ENCODE measurements around the gene ARAP3. TPM values are rescaled to one million over a fixed set of nuclear protein-coding genes. Genes with fewer than 3 reads are reported as not detected.

The ARAP3 gene
- total RNA-seq, 1 donor from 2014 or later = 42.4 TPM

- no peak for TF ChIP-seq CTCF (IDR thresholded peaks at IDR 0.05)
- Histone ChIP-seq H3K9me3 (no peaks in the 10 kb centered on the region), H3K27me3 (no peaks in the 10 kb centered on the region), H3K36me3 (no peaks in the 10 kb centered on the region), H3K27ac (no peak overlapping the region), H3K4me3 (peak overlapping the region; percentile 70), H3K4me1 (peaks cover 20% of the 10 kb centered on the region)
- intact Hi-C loops (cut with DNase I) = no loop called here
- ATAC-seq (no peak), DNase-seq (no peak)
Observed at GRCh38 chr5:141635646-141636045, 46.4 kb downstream of the ARAP3 start.

- Histone ChIP-seq H3K4me1 (peaks cover 20% of the 10 kb centered on the region), H3K9me3 (no peaks in the 10 kb centered on the region), H3K27me3 (no peaks in the 10 kb centered on the region), H3K27ac (no peak overlapping the region), H3K36me3 (peaks cover 8% of the 10 kb centered on the region), H3K4me3 (no peak overlapping the region)
- no peak for TF ChIP-seq CTCF (IDR thresholded peaks at IDR 0.05)
- no peak for ATAC-seq
- intact Hi-C loops (cut with DNase I) = no loop called here
- DNase-seq = no peak
Observed at GRCh38 chr5:141634720-141635119, 47.3 kb downstream of the ARAP3 start.

GRCh38 chr5:141633871-141634561 is 48.0 kb downstream of the ARAP3 start:
- DNase-seq (no peak), ATAC-seq (no peak)
- Histone ChIP-seq H3K9me3 (no peaks in the 10 kb centered on the region), H3K4me1 (peaks cover 20% of the 10 kb centered on the region), H3K27ac (no peak overlapping the region), H3K36me3 (peaks cover 15% of the 10 kb centered on the region), H3K27me3 (no peaks in the 10 kb centered on the region), H3K4me3 (no peak overlapping the region)
- intact Hi-C loops (cut with DNase I) = no loop called here
- TF ChIP-seq CTCF (IDR thresholded peaks at IDR 0.05) = no peak

GRCh38 chr5:141632650-141633049 is 49.4 kb downstream of the ARAP3 start:
- ATAC-seq (no peak), DNase-seq (no peak)
- no peaks in the 10 kb centered on the region for H3K9me3 ChIP-seq
- peaks cover 16% of the 10 kb centered on the region for H3K4me1 ChIP-seq
- intact Hi-C loops (cut with DNase I) = no loop called here
- H3K36me3 ChIP-seq = peaks cover 29% of the 10 kb centered on the region
- H3K27ac ChIP-seq = no peak overlapping the region
- H3K27me3 ChIP-seq = no peaks in the 10 kb centered on the region
- no peak for TF ChIP-seq CTCF (IDR thresholded peaks at IDR 0.05)
- no peak overlapping the region for H3K4me3 ChIP-seq

GRCh38 chr5:141630570-141631140 is 51.4 kb downstream of the ARAP3 start:
- H3K4me3 ChIP-seq = no peak overlapping the region
- intact Hi-C loops (cut with DNase I) = no loop called here
- DNase-seq (peak; percentile 18), ATAC-seq (no peak)
- H3K27ac ChIP-seq = no peak overlapping the region
- H3K4me1 ChIP-seq = peaks cover 8% of the 10 kb centered on the region
- TF ChIP-seq CTCF (IDR thresholded peaks at IDR 0.05) = no peak
- H3K36me3 ChIP-seq = peaks cover 49% of the 10 kb centered on the region
- H3K27me3 ChIP-seq = no peaks in the 10 kb centered on the region
- H3K9me3 ChIP-seq = no peaks in the 10 kb centered on the region
